Karpas-422 (cell line): ENCODE measurements around the gene ITGB3BP. TPM values are rescaled to one million over a fixed set of nuclear protein-coding genes. Genes with fewer than 3 reads are reported as not detected.
A peak's percentile ranks its signal among the peaks of the same experiment; 100 is the strongest.

ENCODE experiments used
- DNase-seq: peaks from one replicate; pipeline ENCODE4 v3.0.0-alpha.2; 2015
- H2AFZ ChIP-seq: fragments of 200-600 bp; sonication (generic); 2 replicates; pipeline ENCODE4 v1.6.1; 2014; ENCODE audit warnings: antibody characterized with exemption, low read length, mixed read lengths
- H3K27ac ChIP-seq: fragments of 200-600 bp; sonication (generic); 2 replicates; pipeline ENCODE4 v1.5.1; 2014; ENCODE audit warnings: mild to moderate bottlenecking, low read length, moderate library complexity
- H3K27me3 ChIP-seq: fragments of 200-600 bp; sonication (generic); 2 replicates; pipeline ENCODE4 v1.6.1; 2014; ENCODE audit warnings: low read length, mixed read lengths
- H3K36me3 ChIP-seq: fragments of 200-600 bp; sonication (generic); 2 replicates; pipeline ENCODE4 v1.6.1; 2014; ENCODE audit warnings: low read length, mixed read lengths; ENCODE audit not compliant: insufficient read depth
- H3K4me1 ChIP-seq: fragments of 200-600 bp; sonication (generic); 2 replicates; pipeline ENCODE4 v1.6.1; 2014; ENCODE audit warnings: mild to moderate bottlenecking, low read length, mixed read lengths
- H3K4me2 ChIP-seq: fragments of 200-600 bp; sonication (generic); 2 replicates; pipeline ENCODE4 v1.6.1; 2014; ENCODE audit warnings: low read length, low read depth, mild to moderate bottlenecking; ENCODE audit not compliant: poor library complexity, severe bottlenecking
- H3K4me3 ChIP-seq: fragments of 200-600 bp; sonication (generic); 2 replicates; pipeline ENCODE4 v1.5.1; 2014; ENCODE audit warnings: mild to moderate bottlenecking, antibody characterized with exemption, low read length, mixed read lengths
- H3K79me2 ChIP-seq: fragments of 200-600 bp; sonication (generic); 2 replicates; pipeline ENCODE4 v1.6.1; 2014; ENCODE audit warnings: mild to moderate bottlenecking, low read length, mixed read lengths
- H3K9ac ChIP-seq: fragments of 200-600 bp; sonication (generic); 2 replicates; pipeline ENCODE4 v1.6.0; 2014; ENCODE audit warnings: low read length
- H3K9me2 ChIP-seq: fragments of 200-600 bp; sonication (generic), shearing (Covaris generic); replicated peaks from 2 replicates; pipeline ENCODE4 v1.6.0; 2014; ENCODE audit warnings: mild to moderate bottlenecking, low read length, moderate library complexity; ENCODE audit not compliant: insufficient read depth
- H3K9me3 ChIP-seq: fragments of 300-700, 200-600 bp; sonication (generic); 2 replicates; pipeline ENCODE4 v1.6.1; 2014; ENCODE audit warnings: low read length, mixed read lengths
- H4K20me1 ChIP-seq: fragments of 200-600 bp; sonication (generic); 2 replicates; pipeline ENCODE4 v1.6.1; 2014; ENCODE audit warnings: mild to moderate bottlenecking, antibody characterized with exemption, low read length, low read depth; ENCODE audit not compliant: insufficient read depth
- total RNA-seq: library from RNA; depleted of rRNA; stranded (reverse); fragments of >200 nt; shearing (Covaris generic); gene quantifications from 2 replicates; pipeline ENCODE4 v1.2.3, GENCODE V29; 2014; ENCODE audit warnings: low replicate concordance

ITGB3BP gene
- total RNA-seq, 1 experiment from 2014 or later: 104 TPM

DNA sequence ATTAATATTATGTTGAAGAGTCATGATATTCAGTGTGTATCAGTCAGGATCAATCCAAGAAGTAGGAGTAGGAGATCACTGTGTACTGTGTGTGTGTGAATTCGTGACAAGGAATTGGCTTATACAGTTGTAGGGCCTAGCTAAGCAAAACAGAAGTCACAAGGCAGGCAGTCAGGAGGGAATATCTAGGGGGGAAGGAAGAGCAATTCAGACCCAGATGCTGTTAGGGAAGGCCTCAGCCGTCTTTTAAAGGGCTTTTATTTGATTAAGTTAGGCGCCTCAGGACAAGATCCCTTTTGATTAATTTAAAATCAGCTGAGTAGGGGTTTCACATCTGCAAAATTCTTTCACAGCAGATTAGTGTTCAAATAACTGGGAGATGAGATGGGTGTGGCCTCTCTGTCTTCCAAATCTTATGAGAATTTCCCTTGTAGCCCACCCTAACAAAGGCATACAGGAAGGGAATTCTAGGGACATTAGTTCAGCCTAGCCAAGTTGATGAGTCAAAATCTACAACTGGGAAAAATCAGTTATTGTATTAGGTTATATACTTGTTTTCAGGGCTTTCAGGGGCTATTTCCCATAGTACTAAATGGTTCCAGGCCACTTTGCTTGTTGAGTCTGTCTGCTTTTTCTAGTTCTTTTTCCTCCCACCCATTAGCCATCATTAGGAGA, 108.2 kb downstream of the ITGB3BP start:
- Histone ChIP-seq H3K4me2 (no peak overlapping the region), H3K27me3 (no peaks in the 10 kb centered on the region), H3K79me2 (peaks cover 10% of the 10 kb centered on the region), H3K27ac (no peak overlapping the region), H3K9me2 (no peaks in the 10 kb centered on the region), H2AFZ (no peak overlapping the region), H3K9ac (no peak overlapping the region), H3K36me3 (peaks cover 30% of the 10 kb centered on the region), H3K4me3 (no peak overlapping the region), H3K9me3 (no peaks in the 10 kb centered on the region), H4K20me1 (no peaks in the 10 kb centered on the region), H3K4me1 (peaks cover under 1% of the 10 kb centered on the region; the same call in 1 of the 2 replicates)
- no peak for DNase-seq

DNA sequence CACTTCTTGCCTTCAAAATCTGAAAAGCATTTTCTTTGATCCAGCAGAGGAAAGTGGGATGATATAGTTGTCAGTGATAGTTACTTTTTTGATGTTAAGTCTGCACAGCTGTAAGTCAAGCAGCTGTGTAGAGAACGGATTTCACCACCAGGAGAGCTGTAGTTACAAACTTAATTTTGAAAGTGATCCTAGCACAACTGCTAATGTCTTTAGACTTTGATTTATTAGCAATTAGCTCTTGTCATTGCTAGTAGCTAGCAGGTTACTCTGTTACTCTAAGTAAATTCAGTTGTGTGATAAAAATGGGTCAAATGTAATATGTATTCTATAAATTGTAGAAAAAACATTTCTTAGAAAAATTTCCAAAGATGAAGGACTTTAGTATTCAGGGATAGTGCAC, 109.6 kb downstream of the ITGB3BP start:
- Histone ChIP-seq H3K79me2 (peaks cover 11% of the 10 kb centered on the region), H3K36me3 (peaks cover 23% of the 10 kb centered on the region), H3K27ac (no peak overlapping the region), H3K9me2 (no peaks in the 10 kb centered on the region), H3K9me3 (no peaks in the 10 kb centered on the region), H4K20me1 (no peaks in the 10 kb centered on the region), H3K27me3 (no peaks in the 10 kb centered on the region), H3K4me1 (peaks cover 2% of the 10 kb centered on the region; the same call in 1 of the 2 replicates), H2AFZ (no peak overlapping the region), H3K4me2 (no peak overlapping the region), H3K4me3 (no peak overlapping the region), H3K9ac (no peak overlapping the region)
- DNase-seq: no peak

DNA sequence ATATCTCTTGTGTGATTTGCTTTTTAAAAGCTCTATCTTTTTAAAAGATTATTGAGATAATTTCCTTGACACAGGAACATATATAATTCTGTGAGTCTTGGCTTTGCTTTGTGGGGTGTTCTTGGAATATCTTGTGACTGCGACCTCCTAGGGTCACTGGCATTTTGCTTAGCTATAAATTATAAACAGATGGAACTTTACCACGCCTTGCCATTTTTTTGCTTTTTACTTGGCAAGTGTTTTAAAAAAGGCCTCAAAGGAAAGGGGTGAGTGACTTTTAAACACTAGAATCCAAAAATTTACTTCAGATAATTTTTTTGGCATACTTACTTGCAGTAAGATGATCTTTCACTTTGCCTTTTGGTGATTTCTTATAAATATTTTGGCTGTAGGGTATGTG, 112.0 kb downstream of the ITGB3BP start:
- no peak for DNase-seq
- no peak overlapping the region for H3K9ac ChIP-seq
- no peak overlapping the region for H3K27ac ChIP-seq
- H3K9me3 ChIP-seq: no peaks in the 10 kb centered on the region
- H2AFZ ChIP-seq: no peak overlapping the region
- H3K4me2 ChIP-seq: no peak overlapping the region
- H3K36me3 ChIP-seq: peaks cover 23% of the 10 kb centered on the region
- H3K27me3 ChIP-seq: no peaks in the 10 kb centered on the region
- no peaks in the 10 kb centered on the region for H3K9me2 ChIP-seq
- no peaks in the 10 kb centered on the region for H4K20me1 ChIP-seq
- peaks cover 6% of the 10 kb centered on the region for H3K4me1 ChIP-seq
- no peak overlapping the region for H3K4me3 ChIP-seq
- H3K79me2 ChIP-seq: peaks cover 11% of the 10 kb centered on the region; the same call in 1 of the 2 replicates

DNA sequence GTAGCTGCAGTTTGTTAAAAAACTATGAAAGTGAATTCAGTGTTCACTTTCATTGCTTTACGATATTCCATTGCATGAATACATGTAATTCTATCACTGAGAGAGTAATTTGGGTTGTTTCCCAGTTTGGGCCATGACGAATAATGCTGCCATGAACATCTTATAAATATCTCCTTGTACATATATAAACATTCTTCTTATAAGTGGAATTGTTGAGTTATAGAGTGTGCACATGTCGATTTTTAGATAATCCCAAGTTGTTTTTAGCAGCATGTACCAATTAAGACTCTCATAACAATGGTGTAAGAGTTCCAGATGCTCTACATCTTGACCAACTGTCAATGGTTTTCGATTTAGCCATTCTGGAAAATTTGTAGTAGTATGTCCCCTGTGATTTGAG, 114.7 kb downstream of the ITGB3BP start:
- Histone ChIP-seq H2AFZ (no peak overlapping the region), H3K79me2 (peaks cover 9% of the 10 kb centered on the region; the same call in 1 of the 2 replicates), H4K20me1 (no peaks in the 10 kb centered on the region), H3K4me2 (no peak overlapping the region), H3K27ac (no peak overlapping the region), H3K4me1 (peaks cover 9% of the 10 kb centered on the region), H3K9me3 (no peaks in the 10 kb centered on the region), H3K9me2 (no peaks in the 10 kb centered on the region), H3K27me3 (no peaks in the 10 kb centered on the region), H3K36me3 (peaks cover 31% of the 10 kb centered on the region), H3K9ac (no peak overlapping the region), H3K4me3 (no peak overlapping the region)
- no peak for DNase-seq

DNA sequence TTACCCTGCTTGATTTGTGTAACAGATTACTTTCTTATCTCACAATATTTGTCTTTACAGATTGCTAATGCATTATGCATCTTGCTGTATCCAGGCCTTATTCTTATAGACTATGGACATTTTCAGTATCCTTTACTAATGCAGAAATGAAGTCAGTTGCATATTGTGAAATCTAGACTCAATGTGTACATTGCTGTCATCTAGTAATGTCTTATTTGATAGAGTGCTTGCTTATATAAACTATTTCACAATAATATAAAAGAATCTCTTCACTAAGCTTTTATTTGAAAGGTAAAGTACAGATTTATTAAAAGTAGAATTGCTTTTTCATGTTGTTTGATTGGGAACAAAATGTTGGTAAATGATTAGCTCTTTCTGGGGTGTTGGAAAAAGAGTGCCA, 116.0 kb downstream of the ITGB3BP start:
- DNase-seq: no peak
- H3K36me3 ChIP-seq: peaks cover 31% of the 10 kb centered on the region
- no peaks in the 10 kb centered on the region for H4K20me1 ChIP-seq
- no peak overlapping the region for H2AFZ ChIP-seq
- H3K79me2 ChIP-seq: peaks cover 9% of the 10 kb centered on the region; the same call in 1 of the 2 replicates
- H3K9ac ChIP-seq: no peak overlapping the region
- H3K4me1 ChIP-seq: peaks cover 13% of the 10 kb centered on the region
- no peaks in the 10 kb centered on the region for H3K27me3 ChIP-seq
- no peaks in the 10 kb centered on the region for H3K9me2 ChIP-seq
- no peaks in the 10 kb centered on the region for H3K9me3 ChIP-seq
- no peak overlapping the region for H3K4me3 ChIP-seq
- no peak overlapping the region for H3K27ac ChIP-seq
- no peak overlapping the region for H3K4me2 ChIP-seq

DNA sequence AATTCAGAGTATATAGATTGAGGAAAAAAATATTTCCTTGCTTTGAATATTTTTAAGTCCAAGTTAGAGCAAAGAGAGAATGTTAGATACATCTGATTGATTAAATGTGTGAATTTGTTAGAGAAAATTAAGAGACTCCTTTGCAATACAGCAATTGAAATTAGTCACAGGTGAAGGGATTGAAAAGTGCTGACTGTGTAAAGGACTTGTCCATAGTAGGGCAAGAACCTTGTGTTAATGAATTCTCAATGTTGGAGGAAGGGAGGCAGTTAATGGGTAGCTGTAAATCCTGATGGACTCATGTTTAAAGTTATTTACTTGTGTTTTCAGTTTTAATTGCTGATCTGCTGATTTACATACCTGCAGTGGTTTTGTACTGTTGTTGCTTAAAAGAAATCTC, 117.0 kb downstream of the ITGB3BP start:
- no peak for DNase-seq
- no peaks in the 10 kb centered on the region for H4K20me1 ChIP-seq
- no peaks in the 10 kb centered on the region for H3K9me2 ChIP-seq
- H2AFZ ChIP-seq: no peak overlapping the region
- H3K79me2 ChIP-seq: peaks cover 11% of the 10 kb centered on the region
- no peaks in the 10 kb centered on the region for H3K9me3 ChIP-seq
- H3K4me2 ChIP-seq: no peak overlapping the region
- H3K27ac ChIP-seq: no peak overlapping the region
- no peaks in the 10 kb centered on the region for H3K27me3 ChIP-seq
- no peak overlapping the region for H3K4me3 ChIP-seq
- no peak overlapping the region for H3K9ac ChIP-seq
- peaks cover 13% of the 10 kb centered on the region for H3K4me1 ChIP-seq
- peaks cover 29% of the 10 kb centered on the region for H3K36me3 ChIP-seq

DNA sequence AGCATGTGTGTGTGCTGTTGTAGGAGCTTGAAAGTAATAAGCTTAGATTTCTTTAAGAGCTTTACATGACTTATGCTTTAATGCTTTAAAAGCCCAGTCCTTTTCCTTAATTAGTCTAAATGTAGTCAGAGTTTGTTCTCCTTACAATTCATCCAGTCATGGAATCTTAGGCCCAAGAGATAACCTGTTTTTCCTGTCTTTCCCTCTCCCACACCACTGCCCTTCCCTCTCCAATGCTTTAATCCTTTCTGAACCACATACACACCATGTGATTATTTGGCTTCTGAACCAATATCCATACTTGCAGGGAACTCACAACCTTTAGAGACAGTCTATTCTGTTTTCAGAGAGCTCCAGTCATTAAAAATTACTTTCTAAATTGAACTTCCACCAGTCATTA, 118.0 kb downstream of the ITGB3BP start:
- Histone ChIP-seq H3K9me3 (no peaks in the 10 kb centered on the region), H3K36me3 (peaks cover 33% of the 10 kb centered on the region), H3K4me2 (no peak overlapping the region), H2AFZ (no peak overlapping the region), H3K27me3 (no peaks in the 10 kb centered on the region), H3K4me3 (no peak overlapping the region), H3K9ac (no peak overlapping the region), H3K4me1 (peaks cover 13% of the 10 kb centered on the region), H3K79me2 (peaks cover 16% of the 10 kb centered on the region), H3K27ac (no peak overlapping the region), H3K9me2 (no peaks in the 10 kb centered on the region), H4K20me1 (no peaks in the 10 kb centered on the region)
- DNase-seq: no peak

DNA sequence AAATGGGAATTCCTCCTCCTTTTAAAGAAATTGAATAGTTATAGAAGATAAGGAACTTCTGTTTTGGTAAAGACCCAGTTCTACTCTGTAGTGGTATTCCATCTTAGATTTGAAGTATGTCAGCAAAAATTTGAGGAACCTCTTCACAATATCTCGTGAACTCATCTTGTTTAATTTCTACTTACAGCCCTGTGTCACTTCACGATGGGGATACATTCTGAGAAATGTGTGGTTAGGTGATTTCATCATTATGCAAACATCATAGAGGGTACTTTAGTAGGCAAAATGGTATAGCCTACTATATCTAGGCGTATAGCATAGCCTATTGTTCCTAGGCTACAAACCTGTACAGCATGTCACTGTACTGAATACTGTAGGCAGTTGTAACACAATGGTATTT, 119.6 kb downstream of the ITGB3BP start:
- peaks cover 11% of the 10 kb centered on the region for H3K4me1 ChIP-seq
- no peak overlapping the region for H3K4me3 ChIP-seq
- no peaks in the 10 kb centered on the region for H3K9me2 ChIP-seq
- peaks cover 39% of the 10 kb centered on the region for H3K36me3 ChIP-seq
- no peaks in the 10 kb centered on the region for H3K27me3 ChIP-seq
- H3K9me3 ChIP-seq: no peaks in the 10 kb centered on the region
- H3K27ac ChIP-seq: no peak overlapping the region; the same call in 1 of the 2 replicates
- DNase-seq: peak; percentile 52
- H3K4me2 ChIP-seq: no peak overlapping the region
- H4K20me1 ChIP-seq: no peaks in the 10 kb centered on the region
- no peak overlapping the region for H3K9ac ChIP-seq
- no peak overlapping the region for H2AFZ ChIP-seq
- H3K79me2 ChIP-seq: peaks cover 24% of the 10 kb centered on the region
